ENCODE measurements around the gene IQSEC1.
A peak's percentile ranks its signal among the peaks of the same experiment; 100 is the strongest.

Gene IQSEC1

GRCh38 chr3:12954180-12954579, 119.0 kb downstream of the IQSEC1 start:
- DNase-seq (ENCODE audit: low spot score) = no peak

DNA sequence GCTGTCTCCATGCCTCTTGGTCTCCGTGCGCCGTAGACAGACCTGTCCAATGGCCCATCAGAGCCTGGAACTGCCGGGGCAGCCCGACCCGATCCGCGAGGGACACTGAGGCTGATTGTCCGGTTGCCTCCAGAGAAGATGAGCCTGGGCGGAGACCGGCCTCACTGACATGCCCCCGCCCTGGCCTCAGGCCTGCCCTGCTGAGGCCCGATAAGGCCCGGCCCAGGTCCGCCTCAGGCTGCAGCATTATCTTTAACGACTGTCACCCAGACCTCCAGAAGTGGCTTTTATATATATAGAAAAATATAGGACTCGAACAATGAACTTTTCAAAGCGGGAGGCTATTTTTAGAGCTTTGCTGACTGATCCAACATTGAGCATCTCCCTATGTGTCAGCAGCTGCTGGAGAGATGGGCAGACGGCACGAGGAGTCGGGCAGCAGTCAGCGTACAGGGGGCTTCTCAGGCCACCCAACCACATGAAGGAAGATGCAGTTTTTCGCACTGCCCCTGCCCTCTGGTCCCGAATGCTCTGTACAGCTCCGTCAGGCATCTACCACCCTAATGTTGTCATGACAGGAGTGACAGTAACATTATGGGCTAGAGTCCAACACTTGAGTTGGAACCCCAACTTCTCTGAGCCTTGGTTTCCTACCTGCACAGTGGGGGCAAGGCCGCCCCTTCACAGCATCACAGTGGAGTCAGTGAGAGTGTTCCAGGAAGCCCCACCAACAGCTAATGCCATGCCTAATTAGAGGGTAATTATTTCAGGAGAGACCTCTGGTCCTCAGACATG, 119.8 kb downstream of the IQSEC1 start:
- DNase-seq (ENCODE audit: low spot score) = no peak

- DNase-seq (ENCODE audit: low spot score) = no peak
Observed at GRCh38 chr3:12952343-12953200, 120.7 kb downstream of the IQSEC1 start.

GRCh38 chr3:12948891-12949711, 124.1 kb downstream of the IQSEC1 start:
- DNase-seq (ENCODE audit: low spot score) = peak; percentile 16

DNA sequence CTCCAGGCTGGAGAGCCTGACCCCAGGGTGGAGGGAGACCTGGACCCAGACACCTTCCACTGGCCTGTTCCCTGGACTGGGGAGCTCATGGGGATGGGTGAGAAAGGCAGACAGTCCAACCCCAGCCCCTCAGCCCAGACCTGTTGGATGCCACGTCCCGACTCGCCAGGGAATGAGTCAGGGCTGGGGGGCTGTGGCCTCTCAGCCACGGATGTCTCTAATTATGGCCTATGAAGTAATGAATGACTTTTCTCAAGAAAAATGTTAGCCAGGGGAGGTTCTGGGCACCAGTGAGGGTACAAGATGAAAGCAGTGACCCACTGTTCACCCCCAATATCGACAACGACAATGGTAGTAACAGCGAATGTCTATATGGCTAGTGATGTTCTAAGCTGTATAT, 124.9 kb downstream of the IQSEC1 start:
- DNase-seq (ENCODE audit: low spot score) = no peak

GRCh38 chr3:12947504-12948369, 125.5 kb downstream of the IQSEC1 start:
- DNase-seq (ENCODE audit: low spot score) = no peak

DNA sequence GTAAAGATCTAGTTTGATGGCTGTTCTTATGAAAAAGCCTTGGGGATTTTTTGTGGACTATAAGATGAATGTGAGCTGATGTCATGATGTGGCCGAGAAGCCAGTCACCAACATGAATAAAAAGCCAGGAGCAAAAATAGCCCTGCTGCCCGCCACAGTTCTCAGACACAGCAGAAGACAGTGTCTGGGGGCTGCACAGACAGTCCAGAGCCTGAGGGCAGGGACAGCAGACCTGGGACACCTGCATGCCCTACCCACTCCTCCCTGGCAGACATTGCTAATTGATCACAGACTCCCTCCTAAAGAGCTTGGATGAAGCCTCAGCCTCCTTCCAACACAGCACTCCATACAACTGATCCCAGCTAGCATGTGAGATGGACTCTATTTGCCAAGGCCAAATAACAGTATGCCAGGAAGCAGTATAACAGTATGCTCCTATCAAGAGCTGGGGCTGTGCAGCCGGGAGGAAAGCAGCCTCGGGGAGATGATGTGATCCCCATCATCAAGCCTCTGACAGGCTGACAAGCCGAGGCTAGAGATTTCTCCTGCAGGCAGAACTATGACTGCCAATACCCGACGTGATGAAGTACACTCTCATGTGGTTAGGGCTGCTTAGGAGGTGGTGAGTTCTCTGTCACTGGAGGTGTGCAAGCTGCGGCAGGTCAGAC, 126.4 kb downstream of the IQSEC1 start:
- DNase-seq (ENCODE audit: low spot score) = no peak

GRCh38 chr3:12946251-12946648, 127.0 kb downstream of the IQSEC1 start:
- DNase-seq (ENCODE audit: low spot score) = no peak

- DNase-seq (ENCODE audit: low spot score) = no peak
Observed at GRCh38 chr3:12944849-12945248, 128.4 kb downstream of the IQSEC1 start.

DNA sequence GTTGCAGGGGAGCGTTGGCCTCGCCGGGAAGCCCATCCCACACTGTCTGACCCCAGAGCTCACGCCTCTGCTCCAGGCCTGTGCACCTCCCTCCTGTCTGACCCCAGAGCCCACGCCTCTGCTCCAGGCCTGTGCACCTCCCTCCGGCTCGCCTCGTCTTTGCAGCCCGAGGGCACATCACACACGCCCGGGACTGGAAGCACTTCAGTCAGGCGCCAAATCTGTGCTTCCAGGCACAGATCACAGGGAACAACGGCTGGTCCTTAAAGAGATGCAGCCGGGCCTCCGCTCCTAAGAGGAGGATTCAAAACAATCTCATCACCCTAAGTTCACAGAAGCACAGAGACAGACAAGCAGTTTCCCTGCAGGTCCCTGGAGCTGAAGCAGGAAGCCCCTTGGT, 128.8 kb downstream of the IQSEC1 start:
- DNase-seq (ENCODE audit: low spot score) = no peak

- no peak for DNase-seq (ENCODE audit: low spot score)
Observed at GRCh38 chr3:12943124-12944021, 129.9 kb downstream of the IQSEC1 start.

- no peak for DNase-seq (ENCODE audit: low spot score)
Observed at GRCh38 chr3:12941495-12942023, 131.7 kb downstream of the IQSEC1 start.

DNA sequence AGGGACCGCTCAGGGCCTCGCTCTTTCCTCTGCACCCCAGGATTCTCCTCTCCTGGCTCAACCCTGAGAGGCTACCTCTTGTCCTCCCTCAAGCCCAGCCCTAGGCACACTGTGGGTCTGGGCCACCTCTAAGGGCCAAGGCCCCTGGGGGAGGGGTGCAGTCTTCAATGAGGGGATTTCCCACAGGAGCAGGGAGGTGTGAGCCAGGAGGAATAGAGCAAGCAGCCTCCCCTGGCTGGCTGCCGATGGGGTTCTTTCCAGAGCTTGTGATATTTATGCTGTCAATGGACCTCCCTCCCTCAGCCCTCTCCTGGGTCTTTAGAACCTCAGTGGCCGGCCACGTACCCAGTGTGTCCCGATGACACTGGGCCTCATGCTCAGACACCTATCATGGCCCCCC, 132.4 kb downstream of the IQSEC1 start:
- DNase-seq (ENCODE audit: low spot score) = no peak

- no peak for DNase-seq (ENCODE audit: low spot score)
Observed at GRCh38 chr3:12939137-12939536, 134.1 kb downstream of the IQSEC1 start.

GRCh38 chr3:12938258-12938711, 134.9 kb downstream of the IQSEC1 start:
- DNase-seq (ENCODE audit: low spot score) = no peak

DNA sequence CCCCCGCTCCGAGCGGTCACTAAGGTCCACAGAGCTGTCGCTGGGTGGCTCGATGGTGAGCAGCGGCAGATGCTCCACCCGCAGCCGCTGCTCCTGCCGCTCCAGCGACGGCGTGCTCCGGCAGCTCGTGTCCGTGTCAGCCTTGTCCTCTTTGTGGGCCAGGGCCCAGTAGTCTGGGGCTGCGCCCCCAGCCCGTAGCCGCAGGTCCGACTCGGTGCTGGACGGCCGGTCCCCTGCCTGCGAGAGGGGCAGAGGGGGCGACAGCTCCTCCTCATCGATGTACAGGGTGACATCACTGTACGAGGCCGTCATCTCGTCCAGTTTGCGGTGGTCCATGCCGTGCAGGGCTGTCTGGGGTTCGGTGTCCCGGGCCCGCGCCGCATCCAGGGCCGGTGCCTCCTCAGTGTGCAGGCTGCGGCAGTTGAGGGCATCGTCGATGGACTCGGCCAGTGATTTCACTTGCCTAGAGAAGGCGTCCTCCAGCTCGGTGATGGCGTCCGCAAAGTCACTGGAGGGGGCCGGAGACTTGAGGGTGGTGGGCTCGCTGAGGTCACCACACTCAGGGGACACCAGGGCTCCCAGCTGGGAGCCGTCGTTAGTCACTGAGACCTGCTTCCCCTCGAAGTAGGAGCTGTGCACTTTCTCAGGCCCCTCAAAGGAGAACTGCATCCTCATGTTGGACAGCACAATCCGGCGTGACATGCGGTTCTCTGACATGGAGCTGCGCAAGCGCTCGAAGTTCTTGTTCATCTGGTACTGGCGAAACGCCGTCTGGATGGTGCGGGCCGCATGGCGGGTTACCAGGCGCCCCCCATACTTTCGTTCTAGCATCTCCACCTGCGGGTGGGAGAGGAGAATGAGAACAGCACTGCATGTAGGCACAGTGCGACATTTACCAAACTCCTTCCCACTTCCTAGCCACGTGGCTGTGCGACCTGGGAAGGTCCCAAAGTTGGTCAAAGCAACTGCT, 137.1 kb downstream of the IQSEC1 start:
- DNase-seq (ENCODE audit: low spot score) = no peak

GRCh38 chr3:12935023-12935860, 138.0 kb downstream of the IQSEC1 start:
- peak; percentile 12 for DNase-seq (ENCODE audit: low spot score)

Measured in RKO (cell line).